HG03108 (cell line): Measurements from ENCODE around the gene KCNMA1.

Experiments used
- ATAC-seq: cut with Tn5 transposase; IDR thresholded peaks from one replicate; pipeline ENCODE4 v1.9.1; 2021; ENCODE audit warnings: moderate library complexity; ENCODE audit not compliant: unreplicated experiment

Gene KCNMA1

GRCh38 chr10:77037735-77038403 is 599.7 kb downstream of the KCNMA1 start:
- ATAC-seq: no peak

GRCh38 chr10:77036993-77037734 is 600.4 kb downstream of the KCNMA1 start:
- no peak for ATAC-seq

DNA sequence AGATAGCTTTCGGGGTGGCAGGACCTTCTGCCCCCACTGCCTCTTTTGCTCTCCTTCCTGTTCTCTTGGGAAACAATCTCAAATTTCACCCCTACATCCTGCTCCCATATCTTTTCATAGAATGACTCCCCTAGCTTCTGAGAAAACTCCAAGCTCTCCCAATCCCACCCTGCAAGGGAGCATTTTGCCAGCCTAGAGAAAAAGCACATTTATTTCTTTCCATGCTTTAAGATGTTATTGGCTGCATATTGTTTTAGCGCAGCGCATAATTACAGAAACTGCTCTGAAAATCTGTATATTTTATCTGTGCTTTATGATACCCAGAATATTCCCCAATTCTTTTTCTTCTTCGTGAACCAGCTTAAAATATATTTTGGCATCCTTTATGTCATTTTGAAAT is 601.3 kb downstream of the KCNMA1 start:
- ATAC-seq: no peak

- no peak for ATAC-seq
These were observed 602.8 kb downstream of the KCNMA1 start for GRCh38 chr10:77034795-77035194.

DNA sequence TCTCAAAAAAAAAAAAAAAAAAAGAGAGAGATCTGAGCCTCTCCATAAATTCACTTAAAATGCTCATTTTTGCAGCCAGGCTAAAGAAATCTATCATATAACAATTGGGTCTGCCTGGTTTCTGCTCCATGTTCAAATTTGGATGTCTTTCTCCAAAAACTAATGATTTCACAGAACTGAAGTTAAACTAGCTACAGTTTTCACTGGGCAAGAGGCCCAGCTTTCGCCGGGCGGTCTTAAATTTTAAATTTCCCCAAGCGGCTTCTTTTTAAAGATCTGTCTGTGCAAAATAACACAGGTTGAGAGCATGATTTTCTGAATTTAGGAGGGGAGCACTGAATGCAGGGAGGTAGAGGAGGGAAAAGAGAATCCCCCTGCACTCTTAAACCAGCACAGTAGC is 603.4 kb downstream of the KCNMA1 start:
- ATAC-seq: no peak

- ATAC-seq: no peak
These were observed 605.4 kb downstream of the KCNMA1 start for GRCh38 chr10:77032188-77032570.

DNA sequence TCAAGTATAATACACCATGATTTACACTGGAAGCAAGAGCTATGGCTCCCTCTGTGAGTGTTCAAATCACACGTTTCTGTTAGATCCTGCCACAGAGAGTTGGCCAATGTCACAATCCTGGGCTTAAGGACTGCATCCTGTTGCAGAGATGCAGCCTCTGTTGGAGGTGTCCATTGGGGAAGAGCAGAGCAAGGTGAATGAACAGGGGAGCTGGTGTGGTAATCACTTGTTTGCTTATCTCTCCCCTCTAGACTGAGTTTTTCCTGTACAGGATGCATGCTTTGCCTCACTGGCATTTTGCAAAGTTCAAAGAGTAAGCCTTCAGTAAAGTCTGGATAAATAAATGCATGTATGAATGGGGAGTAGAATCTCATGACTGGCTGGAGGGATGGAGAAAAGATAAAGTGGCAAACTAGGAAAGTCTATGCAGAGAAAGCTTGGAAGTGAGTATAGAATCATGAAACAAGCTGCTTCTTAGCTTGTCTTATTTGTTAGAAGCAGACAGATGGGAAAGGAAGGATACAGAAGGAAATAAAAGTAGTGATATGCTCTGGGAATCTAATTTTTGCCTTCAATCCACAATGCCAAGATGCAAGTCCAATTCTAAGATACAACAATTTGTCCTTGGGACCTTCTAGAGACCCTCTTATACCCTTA is 605.9 kb downstream of the KCNMA1 start:
- no peak for ATAC-seq

GRCh38 chr10:77030974-77031373 is 606.6 kb downstream of the KCNMA1 start:
- ATAC-seq: no peak

DNA sequence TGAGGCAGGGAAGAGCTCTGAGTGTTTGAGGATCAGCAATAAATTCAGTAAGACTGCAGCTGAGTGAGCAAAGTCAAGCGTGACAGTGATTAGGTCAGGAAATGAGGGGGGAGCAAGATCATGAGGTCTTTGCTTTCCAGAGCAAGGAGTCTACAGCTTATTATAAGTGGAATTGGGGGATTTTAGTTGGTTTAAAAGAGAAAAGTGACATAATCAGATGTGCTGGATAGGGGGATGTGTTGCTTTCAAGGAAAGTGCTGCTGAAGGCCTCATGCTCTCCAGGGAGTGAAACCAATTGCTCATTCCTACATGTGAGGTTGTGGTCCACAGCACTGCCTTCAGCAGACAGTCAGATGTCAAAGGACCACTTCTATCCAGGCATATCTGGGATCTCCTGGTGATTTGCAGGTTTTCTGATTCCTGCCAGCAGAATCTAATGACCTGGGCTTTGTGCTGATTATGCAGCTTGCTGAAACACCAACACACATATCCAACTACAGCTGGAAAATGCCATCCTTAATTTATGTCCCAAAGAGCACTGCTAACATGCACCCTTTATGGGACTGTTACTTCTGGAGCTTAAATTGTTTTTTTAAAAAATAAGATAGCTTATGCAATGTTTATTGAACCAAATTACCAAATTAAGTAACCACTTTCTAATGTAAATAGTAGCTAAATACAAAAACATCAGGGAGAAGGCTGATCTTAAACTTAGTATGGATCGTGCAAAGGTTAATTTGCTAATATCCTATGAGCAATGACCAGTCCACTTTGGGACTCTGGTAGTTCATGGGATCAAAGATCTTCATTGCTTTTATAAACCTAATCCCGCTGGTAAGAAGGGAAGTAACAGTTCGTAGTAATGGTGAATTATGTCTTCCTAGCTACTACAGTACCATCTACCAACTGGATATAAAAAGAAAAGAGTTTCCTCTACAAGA is 607.6 kb downstream of the KCNMA1 start:
- ATAC-seq: no peak

- no peak for ATAC-seq
These were observed 609.6 kb downstream of the KCNMA1 start for GRCh38 chr10:77028042-77028441.

DNA sequence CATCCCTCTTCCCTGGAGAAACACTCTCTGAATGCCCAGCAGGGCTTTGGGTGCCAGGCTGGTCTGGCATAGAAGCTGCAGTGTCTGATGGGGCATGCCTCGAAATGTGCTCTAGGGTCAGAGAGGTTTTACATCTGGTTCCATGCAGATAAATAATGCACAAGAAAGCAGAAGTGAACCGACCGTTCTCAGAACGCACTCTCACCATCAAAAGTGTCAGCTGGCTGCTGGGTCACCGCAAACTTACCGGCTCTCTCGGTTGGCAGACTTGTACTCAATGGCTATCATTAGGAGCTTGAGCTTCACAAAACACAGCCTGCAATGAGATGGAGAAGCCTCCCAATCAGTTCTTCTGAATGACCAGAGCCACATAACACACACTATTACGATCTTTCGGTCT is 610.0 kb downstream of the KCNMA1 start:
- peak; percentile 61 for ATAC-seq

GRCh38 chr10:77027141-77027540 is 610.5 kb downstream of the KCNMA1 start:
- ATAC-seq: no peak

- ATAC-seq: no peak
These were observed 611.5 kb downstream of the KCNMA1 start for GRCh38 chr10:77026148-77026547.

GRCh38 chr10:77024461-77024860 is 613.1 kb downstream of the KCNMA1 start:
- ATAC-seq: no peak

GRCh38 chr10:77023396-77023795 is 614.2 kb downstream of the KCNMA1 start:
- no peak for ATAC-seq

GRCh38 chr10:77022671-77023070 is 614.9 kb downstream of the KCNMA1 start:
- ATAC-seq: no peak

DNA sequence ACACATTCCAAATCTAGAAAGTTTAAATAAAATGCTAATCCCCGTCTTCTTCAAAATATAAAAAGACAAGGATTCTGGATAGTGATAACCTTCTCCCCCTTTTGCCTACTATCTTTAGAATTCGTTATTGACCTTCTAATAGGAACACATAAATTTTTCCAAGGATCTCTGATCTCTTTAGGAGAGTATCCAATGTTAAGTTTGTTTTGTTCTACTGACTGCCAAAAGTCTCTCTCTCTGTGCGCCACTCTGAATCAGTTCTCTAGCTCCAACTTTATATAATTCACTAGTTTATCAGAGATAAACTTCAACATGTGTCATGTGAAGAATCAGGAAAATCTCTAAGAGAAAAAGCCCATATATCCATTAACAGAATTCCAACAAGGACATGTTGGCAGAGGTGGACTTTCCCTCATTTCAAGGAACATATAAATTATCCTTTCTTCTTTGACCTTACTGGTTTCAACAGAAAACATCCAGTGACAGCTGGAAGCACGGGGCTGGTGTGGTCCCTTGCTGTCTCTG is 615.6 kb downstream of the KCNMA1 start:
- ATAC-seq: no peak

DNA sequence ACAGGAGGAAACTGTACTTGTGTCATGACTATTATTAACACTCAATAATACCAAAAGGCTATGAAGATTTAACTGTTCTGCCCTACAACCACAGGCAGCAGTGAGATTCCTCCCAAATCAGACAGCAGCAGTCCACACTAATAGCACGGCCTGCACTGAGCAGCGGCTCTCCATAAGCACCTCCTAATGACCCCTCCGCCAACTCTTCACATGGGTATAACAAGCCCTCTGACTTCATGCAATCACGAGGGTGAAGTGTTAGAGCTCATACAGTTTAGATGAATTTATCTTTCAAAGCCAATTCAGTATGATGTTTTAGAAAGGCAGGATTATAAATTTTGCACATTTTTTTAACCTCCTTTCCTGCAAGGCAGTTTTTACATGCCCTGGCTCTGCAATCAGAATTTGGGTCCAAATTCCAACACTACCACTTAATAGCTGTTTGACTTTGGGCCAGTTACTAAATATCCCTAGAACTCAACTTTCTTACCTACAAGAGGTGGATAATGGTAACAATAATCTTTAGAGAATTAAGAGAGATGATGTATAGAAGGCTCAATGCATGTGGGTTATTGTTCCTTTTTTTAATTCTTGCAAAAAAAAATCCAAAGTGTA is 617.1 kb downstream of the KCNMA1 start:
- ATAC-seq: no peak

DNA sequence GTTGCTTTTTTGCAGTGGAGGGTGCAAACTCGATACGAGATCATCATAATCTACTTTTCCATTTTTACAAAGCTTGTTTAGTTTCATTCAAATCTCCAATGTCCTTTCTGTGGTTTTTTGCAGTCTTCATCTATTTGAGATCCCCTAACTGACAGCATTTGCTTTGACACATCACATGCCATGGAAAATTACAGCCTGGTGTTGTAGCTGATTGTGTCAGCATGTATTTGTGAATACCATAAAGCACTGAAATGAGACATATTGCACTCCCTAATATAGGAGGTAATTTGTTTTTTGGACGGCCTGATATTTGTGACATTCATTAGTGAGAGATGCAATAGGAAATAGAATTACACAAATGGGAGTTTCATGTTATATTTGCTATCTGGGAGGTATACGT is 620.8 kb downstream of the KCNMA1 start:
- ATAC-seq: no peak

DNA sequence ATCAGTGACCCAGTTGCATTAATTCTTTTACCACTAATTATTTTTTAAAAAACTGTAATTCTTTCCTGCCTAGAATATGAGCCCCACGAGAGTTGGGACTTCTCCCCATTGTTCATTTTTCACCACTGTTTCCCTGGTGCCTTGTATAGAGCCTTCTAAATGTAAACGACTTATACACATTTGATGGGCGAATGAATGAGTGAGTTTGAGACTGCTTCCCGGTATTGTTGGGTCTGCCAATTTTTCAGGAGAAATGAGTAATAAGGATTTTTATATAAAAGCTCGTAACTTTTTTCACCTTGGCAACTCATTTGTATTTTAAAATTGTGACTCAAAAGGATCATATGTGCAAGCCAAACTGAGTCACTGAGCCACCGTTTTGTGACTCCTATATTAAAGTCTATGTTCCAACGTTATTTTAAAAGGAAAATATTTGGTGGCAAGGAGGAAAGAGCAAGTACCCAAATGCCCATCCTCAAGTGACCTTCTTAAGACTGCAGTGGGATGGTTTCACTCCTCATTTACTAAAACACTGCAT is 621.3 kb downstream of the KCNMA1 start:
- no peak for ATAC-seq
